HEK293 (cell line): Measurements from ENCODE around the gene ZNF408.

Source experiments
- BCL11A ChIP-seq: fragments of 450-650 bp; formaldehyde crosslinking; IDR thresholded peaks from 2 replicates; pipeline ENCODE4 v1.5.1; 2016; ENCODE audit warnings: low read depth, missing biosample characterization, missing genetic modification characterization
- MYNN ChIP-seq: fragments of 450-650 bp; formaldehyde crosslinking; IDR thresholded peaks from 2 replicates; pipeline ENCODE4 v1.5.1; 2016; ENCODE audit warnings: missing biosample characterization, missing genetic modification characterization, borderline replicate concordance
- YY1 ChIP-seq: fragments of 450-650 bp; formaldehyde crosslinking; IDR thresholded peaks from 2 replicates; pipeline ENCODE4 v1.5.1; 2018; ENCODE audit warnings: missing biosample characterization, missing genetic modification characterization
- ZBTB7A ChIP-seq: fragments of 450-650 bp; formaldehyde crosslinking; IDR thresholded peaks from 2 replicates; pipeline ENCODE4 v1.5.1; 2016; ENCODE audit warnings: low read depth, missing biosample characterization, missing genetic modification characterization
- ZNF114 ChIP-seq: fragments of 450-650 bp; formaldehyde crosslinking; IDR thresholded peaks from 2 replicates; pipeline ENCODE4 v1.5.0; 2017; ENCODE audit warnings: missing biosample characterization, missing genetic modification characterization
- ZNF223 ChIP-seq: fragments of 450-650 bp; formaldehyde crosslinking; IDR thresholded peaks from 2 replicates; pipeline ENCODE4 v1.5.1; 2016; ENCODE audit warnings: missing biosample characterization, missing genetic modification characterization
- ZNF274 ChIP-seq, 2 experiments: fragments of 200-500 bp in 1 of 2; fragments of 450-650 bp in 1 of 2; sonication (Bioruptor generic) in 1 of 2; formaldehyde crosslinking in 1 of 2; IDR thresholded peaks; 2 replicates each; pipeline versions ENCODE4 v1.5.1 to v1.6.1; 2014 to 2016; ENCODE audit warnings: borderline replicate concordance in 1 of 2, inconsistent platforms in 1 of 2, low read length in 1 of 2, missing biosample characterization in 1 of 2, missing genetic modification characterization in 1 of 2
- ZNF292 ChIP-seq: fragments of 450-650 bp; formaldehyde crosslinking; IDR thresholded peaks from 2 replicates; pipeline ENCODE4 v1.5.1; 2016; ENCODE audit warnings: low read depth, missing biosample characterization, missing genetic modification characterization, borderline replicate concordance
- TF ChIP-seq, protein P1 (sequence below): fragments of 450-650 bp; IDR thresholded peaks from 2 replicates; pipeline ENCODE4 v1.5.1; 2018; ENCODE audit warnings: missing biosample characterization, missing genetic modification characterization
- TF ChIP-seq, protein P2 (sequence below): fragments of 450-650 bp; formaldehyde crosslinking; IDR thresholded peaks from 2 replicates; pipeline ENCODE4 v1.5.1; 2016; ENCODE audit warnings: missing biosample characterization, missing genetic modification characterization
- TF ChIP-seq, protein P3 (sequence below): fragments of 450-650 bp; formaldehyde crosslinking; IDR thresholded peaks from 2 replicates; pipeline ENCODE4 v1.5.1; 2016; ENCODE audit warnings: missing biosample characterization, missing genetic modification characterization
- TF ChIP-seq, protein P4 (sequence below): fragments of 450-650 bp; formaldehyde crosslinking; IDR thresholded peaks from 2 replicates; pipeline ENCODE4 v1.5.1; 2016; ENCODE audit warnings: missing biosample characterization, missing genetic modification characterization
- TF ChIP-seq, protein P5 (sequence below): fragments of 450-650 bp; formaldehyde crosslinking; IDR thresholded peaks from 2 replicates; pipeline ENCODE4 v1.5.1; 2016; ENCODE audit warnings: missing biosample characterization, missing genetic modification characterization, borderline replicate concordance

DNA sequence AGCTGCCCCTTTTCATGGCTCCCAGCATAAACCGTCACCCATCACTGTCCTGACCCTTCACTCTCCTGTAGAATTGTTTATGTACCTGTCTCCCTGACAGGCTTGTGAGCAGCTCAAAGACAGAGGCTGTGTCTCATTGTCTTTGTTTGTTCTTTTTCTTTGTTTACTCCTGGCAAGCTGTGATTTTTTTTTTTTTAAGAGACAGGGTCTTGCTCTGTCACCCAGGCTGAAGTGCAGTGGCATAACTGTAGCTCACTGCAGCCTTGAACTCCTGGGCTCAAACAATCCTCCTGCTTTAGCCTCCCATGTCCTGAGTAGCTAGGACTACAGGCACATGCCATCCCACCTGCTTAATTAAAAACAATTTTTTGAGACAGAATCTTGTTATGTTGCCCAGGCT lies 10.1 kb upstream of the ZNF408 start:
- TF ChIP-seq, protein P1, sequence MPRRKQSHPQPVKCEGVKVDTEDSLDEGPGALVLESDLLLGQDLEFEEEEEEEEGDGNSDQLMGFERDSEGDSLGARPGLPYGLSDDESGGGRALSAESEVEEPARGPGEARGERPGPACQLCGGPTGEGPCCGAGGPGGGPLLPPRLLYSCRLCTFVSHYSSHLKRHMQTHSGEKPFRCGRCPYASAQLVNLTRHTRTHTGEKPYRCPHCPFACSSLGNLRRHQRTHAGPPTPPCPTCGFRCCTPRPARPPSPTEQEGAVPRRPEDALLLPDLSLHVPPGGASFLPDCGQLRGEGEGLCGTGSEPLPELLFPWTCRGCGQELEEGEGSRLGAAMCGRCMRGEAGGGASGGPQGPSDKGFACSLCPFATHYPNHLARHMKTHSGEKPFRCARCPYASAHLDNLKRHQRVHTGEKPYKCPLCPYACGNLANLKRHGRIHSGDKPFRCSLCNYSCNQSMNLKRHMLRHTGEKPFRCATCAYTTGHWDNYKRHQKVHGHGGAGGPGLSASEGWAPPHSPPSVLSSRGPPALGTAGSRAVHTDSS (tag by site-specific recombination): no peak
- TF ChIP-seq, protein P2, sequence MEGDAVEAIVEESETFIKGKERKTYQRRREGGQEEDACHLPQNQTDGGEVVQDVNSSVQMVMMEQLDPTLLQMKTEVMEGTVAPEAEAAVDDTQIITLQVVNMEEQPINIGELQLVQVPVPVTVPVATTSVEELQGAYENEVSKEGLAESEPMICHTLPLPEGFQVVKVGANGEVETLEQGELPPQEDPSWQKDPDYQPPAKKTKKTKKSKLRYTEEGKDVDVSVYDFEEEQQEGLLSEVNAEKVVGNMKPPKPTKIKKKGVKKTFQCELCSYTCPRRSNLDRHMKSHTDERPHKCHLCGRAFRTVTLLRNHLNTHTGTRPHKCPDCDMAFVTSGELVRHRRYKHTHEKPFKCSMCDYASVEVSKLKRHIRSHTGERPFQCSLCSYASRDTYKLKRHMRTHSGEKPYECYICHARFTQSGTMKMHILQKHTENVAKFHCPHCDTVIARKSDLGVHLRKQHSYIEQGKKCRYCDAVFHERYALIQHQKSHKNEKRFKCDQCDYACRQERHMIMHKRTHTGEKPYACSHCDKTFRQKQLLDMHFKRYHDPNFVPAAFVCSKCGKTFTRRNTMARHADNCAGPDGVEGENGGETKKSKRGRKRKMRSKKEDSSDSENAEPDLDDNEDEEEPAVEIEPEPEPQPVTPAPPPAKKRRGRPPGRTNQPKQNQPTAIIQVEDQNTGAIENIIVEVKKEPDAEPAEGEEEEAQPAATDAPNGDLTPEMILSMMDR (tag by site-specific recombination): no peak
- TF ChIP-seq ZNF114: no peak
- TF ChIP-seq, protein P3, sequence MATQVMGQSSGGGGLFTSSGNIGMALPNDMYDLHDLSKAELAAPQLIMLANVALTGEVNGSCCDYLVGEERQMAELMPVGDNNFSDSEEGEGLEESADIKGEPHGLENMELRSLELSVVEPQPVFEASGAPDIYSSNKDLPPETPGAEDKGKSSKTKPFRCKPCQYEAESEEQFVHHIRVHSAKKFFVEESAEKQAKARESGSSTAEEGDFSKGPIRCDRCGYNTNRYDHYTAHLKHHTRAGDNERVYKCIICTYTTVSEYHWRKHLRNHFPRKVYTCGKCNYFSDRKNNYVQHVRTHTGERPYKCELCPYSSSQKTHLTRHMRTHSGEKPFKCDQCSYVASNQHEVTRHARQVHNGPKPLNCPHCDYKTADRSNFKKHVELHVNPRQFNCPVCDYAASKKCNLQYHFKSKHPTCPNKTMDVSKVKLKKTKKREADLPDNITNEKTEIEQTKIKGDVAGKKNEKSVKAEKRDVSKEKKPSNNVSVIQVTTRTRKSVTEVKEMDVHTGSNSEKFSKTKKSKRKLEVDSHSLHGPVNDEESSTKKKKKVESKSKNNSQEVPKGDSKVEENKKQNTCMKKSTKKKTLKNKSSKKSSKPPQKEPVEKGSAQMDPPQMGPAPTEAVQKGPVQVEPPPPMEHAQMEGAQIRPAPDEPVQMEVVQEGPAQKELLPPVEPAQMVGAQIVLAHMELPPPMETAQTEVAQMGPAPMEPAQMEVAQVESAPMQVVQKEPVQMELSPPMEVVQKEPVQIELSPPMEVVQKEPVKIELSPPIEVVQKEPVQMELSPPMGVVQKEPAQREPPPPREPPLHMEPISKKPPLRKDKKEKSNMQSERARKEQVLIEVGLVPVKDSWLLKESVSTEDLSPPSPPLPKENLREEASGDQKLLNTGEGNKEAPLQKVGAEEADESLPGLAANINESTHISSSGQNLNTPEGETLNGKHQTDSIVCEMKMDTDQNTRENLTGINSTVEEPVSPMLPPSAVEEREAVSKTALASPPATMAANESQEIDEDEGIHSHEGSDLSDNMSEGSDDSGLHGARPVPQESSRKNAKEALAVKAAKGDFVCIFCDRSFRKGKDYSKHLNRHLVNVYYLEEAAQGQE (tag by site-specific recombination): no peak
- TF ChIP-seq ZNF223 (tag by site-specific recombination): no peak
- no peak for TF ChIP-seq ZNF274 (IDR thresholded peaks at IDR 0.05; ENCODE audit: low read length)
- no peak for TF ChIP-seq ZNF274 (tag by site-specific recombination; IDR thresholded peaks at IDR 0.05; ENCODE audit: borderline replicate concordance)
- TF ChIP-seq MYNN (tag by site-specific recombination): no peak
- TF ChIP-seq BCL11A (tag by site-specific recombination): no peak
- TF ChIP-seq, protein P4, sequence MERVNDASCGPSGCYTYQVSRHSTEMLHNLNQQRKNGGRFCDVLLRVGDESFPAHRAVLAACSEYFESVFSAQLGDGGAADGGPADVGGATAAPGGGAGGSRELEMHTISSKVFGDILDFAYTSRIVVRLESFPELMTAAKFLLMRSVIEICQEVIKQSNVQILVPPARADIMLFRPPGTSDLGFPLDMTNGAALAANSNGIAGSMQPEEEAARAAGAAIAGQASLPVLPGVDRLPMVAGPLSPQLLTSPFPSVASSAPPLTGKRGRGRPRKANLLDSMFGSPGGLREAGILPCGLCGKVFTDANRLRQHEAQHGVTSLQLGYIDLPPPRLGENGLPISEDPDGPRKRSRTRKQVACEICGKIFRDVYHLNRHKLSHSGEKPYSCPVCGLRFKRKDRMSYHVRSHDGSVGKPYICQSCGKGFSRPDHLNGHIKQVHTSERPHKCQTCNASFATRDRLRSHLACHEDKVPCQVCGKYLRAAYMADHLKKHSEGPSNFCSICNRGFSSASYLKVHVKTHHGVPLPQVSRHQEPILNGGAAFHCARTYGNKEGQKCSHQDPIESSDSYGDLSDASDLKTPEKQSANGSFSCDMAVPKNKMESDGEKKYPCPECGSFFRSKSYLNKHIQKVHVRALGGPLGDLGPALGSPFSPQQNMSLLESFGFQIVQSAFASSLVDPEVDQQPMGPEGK: no peak
- TF ChIP-seq, protein P5, sequence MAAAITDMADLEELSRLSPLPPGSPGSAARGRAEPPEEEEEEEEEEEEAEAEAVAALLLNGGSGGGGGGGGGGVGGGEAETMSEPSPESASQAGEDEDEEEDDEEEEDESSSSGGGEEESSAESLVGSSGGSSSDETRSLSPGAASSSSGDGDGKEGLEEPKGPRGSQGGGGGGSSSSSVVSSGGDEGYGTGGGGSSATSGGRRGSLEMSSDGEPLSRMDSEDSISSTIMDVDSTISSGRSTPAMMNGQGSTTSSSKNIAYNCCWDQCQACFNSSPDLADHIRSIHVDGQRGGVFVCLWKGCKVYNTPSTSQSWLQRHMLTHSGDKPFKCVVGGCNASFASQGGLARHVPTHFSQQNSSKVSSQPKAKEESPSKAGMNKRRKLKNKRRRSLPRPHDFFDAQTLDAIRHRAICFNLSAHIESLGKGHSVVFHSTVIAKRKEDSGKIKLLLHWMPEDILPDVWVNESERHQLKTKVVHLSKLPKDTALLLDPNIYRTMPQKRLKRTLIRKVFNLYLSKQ (tag by site-specific recombination): no peak
- no peak for TF ChIP-seq ZBTB7A
- no peak for TF ChIP-seq YY1
- TF ChIP-seq ZNF292: no peak
